CD4-positive, alpha-beta T cell treated with Interleukin-6 for 4 hours (primary cell): Measurements from ENCODE around the gene RASSF8.
A peak's percentile ranks its signal among the peaks of the same experiment; 100 is the strongest.

Source experiments
- DNase-seq: peaks from one replicate; pipeline ENCODE4 v3.0.0-alpha.2; 2020; ENCODE audit warnings: mixed read lengths

The RASSF8 gene

DNA sequence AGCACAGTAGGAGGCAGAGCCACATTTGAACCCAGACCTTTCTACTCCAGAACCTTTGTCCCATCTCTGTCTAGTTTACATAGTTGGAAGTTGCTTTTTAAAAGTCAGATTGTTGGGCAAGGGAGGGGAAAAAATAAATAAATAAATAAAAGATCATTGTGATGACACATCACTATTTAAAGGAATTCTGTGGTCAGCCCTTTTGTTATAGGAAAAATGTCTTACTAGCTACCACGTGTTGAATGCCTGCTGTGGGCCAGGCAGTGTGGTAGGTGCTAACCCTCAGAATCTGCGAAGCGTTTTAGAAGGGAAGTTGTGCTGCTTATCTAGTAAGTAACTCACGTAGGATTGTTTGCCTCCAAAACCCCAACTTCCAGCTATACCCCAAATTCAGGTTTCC, 104.1 kb downstream of the RASSF8 start:
- DNase-seq = no peak

- DNase-seq = no peak
These were observed 107.0 kb downstream of the RASSF8 start for GRCh38 chr12:26065451-26065850.

DNA sequence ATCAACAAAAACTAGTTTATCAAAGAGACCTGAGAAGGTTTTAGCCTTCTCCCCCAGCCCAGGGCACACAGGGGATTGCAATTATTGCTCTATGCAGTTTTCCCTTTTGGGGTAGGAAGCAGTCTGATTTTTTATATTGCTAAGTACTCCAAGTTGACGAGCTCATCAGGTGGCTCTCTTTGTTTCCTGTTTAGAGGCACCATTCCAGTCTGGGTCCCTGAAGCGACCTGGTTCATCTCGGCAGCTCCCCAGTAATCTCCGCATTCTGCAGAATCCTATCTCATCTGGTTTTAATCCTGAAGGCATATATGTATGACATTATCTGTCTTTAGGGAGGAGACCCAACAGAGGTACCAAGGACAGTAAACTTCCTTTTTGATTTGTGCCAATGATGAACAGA, 110.0 kb downstream of the RASSF8 start:
- DNase-seq = no peak

DNA sequence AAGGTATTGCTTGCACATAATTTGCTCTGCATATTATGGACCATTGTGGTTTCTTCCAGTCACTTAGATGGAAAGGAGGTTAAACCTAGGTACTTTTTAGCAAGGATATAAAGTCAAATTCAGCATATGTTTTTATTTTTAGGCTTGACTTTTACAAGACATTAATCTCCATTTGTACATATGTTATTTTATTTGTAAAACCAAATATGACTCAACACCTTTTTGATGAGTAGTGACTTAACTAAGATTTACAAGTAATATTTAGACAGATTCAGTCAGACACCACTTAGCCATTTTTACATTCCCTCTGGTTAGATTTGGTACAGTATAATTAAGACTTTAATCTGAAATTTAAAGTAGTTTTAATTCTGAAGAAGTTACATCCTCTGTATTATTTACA, 111.3 kb downstream of the RASSF8 start:
- DNase-seq = no peak

- no peak for DNase-seq
These were observed 119.6 kb downstream of the RASSF8 start for GRCh38 chr12:26077915-26078702.

DNA sequence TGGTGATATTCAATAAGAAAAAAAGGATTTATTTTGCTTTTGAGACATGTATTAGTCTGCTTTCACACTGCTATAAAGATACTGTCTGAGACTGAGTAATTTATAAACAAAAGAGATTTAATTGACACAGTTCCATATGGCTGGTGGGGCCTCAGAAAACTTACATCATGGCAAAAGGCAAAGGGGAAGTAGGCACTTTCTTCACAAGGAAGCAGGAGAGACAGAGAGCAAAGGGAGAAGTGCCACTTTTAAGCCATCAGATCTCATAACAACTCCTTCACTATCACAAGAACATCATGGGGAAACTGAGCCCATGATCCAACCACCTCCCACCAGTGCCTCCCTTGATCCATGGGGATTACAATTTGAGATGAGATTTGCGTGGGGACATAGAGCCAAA, 122.4 kb downstream of the RASSF8 start:
- DNase-seq = no peak

DNA sequence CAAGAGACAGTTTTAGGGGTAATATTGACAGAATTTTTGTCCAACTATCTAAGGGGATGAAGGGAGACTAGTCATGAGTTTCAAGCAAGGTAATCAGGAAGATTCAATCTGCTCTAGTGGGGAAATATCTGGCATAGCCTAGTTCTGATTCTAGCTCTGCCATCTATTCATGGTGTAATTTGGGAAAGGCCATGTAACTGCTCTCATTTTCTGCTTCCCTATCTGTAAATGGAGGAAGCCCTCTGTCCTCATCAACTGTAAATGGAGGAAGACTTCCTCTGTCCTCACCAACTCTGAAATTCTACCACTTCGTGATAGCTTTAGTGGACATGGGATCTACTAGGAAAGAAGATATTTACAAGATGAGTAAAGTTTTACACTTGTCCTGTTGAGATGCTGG, 128.5 kb downstream of the RASSF8 start:
- no peak for DNase-seq

DNA sequence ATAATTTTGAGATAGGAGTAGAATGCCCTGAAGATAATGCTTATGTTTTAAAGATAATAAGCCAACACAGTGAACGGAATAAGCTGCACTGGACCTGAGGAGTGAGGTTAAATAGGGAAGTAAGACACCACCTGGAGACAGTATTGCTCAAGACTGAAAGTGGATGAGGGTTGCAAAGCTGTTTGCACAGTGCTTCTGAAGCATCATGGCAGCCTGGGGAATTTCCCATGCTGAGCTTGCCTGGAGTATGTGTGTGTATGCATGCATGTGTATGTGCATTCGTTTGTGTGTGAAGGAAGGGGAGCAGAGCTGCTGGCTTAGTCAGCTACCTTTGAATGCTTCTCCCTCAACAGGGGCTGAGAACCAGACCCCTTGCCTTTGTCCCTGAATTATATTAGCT, 130.5 kb downstream of the RASSF8 start:
- DNase-seq = no peak

DNA sequence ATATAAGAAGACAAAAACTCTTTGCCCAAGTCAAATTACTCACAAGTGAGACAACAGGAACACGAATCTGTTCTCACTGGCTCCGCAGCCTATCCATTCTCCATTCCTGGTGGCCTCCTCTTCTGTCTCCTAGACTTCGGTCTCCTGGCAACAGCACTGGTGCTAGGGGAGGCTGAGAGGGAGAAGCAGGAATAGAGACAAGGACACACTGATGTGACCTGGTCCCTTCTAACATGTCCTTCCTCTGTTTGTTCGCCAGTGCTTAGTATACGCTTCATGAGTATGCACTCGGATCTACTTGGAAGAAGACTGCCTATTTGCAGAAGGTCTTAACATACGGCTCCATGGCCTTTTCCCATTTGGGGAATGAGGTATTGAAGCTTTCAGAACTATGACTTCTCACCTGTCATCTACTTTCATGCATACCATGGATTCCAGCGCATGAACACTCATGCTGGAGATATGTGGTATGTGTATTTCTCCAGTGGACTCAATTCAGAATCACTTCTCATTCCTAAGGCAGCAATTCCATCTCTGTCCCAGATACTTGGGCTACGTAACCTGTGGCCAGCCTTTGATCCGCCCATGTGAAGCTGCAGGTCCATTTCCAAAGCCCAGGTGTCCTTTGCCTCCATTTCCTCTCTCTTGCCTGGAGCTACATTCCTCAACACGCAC, 132.5 kb downstream of the RASSF8 start:
- DNase-seq = no peak

GRCh38 chr12:26091822-26092221, 133.3 kb downstream of the RASSF8 start:
- DNase-seq = no peak

DNA sequence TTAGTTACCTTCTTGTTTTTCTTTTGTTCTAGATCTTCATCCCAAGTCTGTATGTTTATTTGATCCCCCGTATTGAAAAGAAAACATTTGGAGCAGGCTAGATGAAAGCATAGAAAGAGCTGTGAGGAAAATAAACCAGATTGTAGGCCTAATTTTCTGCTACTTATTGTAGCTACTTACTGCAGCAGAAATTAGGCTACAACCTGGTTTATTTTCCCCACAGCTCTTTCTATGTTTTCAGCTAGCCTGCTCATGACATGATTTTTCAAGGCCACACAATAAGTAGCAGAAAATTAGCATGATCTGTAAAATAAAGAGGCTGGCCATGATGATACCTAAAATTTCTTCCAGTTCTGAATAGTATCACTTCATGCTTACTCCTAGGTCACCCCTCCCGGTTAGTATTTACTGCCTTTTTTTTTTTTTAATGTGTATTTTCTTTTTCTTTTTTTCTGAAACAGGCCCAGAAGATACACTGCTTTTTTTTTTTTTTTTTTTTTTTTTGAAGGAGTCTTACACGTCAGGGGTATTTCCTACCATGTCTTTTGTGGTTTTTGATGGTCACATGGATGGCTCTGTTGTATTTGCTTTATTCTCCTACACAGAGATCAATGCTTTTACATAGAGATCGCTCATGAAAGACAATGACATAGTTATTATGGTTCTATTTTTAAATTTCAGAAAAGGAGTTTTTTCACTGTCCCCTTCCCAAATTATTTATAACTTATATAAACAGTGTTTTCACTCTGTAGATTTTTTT, 134.0 kb downstream of the RASSF8 start:
- DNase-seq = no peak

- no peak for DNase-seq
These were observed 136.7 kb downstream of the RASSF8 start for GRCh38 chr12:26095186-26095585.

- DNase-seq = no peak
These were observed 137.6 kb downstream of the RASSF8 start for GRCh38 chr12:26096036-26096435.

DNA sequence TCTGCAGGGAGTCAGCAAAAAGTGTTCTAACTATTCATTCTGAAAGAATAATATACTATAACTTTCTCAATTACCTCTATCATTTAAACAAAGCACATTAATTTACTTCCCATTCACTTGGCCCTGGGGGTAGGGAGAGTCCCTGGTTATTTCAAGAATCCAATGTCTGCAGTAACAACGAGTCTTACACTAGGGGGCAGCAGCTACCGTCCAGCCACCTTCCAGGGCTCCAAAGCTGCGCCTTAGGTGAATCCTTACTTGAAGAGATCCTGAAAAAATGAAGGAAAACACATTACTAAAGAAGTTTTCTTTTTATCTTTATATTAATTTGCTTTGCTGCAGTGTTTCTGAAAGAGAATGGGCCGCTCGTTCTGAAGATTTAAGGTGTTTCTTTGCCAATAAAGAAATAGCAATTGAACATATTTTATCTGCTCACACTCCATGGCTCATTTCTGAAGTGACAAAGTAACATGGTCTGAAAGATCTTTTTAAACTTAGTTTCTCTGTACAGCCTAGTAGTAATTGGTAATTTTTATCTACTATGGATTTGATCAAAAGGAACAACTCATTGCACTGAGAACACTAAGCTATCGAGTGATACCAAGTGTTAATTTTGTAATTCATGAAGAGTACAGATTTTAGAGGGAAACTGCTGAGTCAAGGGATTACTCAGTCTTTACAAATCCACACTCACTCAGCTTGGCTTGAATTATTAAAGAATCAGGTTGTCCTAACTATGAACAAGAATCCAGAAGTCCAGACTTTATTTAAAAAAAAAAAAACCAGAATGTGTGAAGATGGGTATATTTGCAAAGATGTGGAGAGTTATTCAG, 138.8 kb downstream of the RASSF8 start:
- DNase-seq = peak; percentile 66

GRCh38 chr12:26100666-26101349, 142.3 kb downstream of the RASSF8 start:
- DNase-seq = no peak

- DNase-seq = no peak
These were observed 142.9 kb downstream of the RASSF8 start for GRCh38 chr12:26101350-26101734.

DNA sequence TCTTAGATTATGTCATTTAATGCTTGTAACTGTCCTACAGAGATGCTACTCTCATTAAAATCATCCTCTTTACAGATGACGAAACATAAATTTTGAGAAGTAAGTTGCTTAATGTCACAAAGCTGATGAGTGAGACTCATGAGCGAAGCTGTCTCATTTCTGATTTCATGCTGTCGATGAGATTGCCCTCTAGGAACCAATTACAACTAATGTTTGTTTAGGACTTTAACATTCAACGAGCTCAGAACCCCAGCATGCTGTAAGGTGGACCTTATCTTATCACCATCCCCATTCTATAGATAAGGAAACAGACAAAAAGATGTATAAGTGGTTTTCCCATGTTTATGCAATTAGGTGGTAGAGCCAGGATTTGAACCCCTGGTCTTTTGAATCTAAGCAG, 143.3 kb downstream of the RASSF8 start:
- no peak for DNase-seq

DNA sequence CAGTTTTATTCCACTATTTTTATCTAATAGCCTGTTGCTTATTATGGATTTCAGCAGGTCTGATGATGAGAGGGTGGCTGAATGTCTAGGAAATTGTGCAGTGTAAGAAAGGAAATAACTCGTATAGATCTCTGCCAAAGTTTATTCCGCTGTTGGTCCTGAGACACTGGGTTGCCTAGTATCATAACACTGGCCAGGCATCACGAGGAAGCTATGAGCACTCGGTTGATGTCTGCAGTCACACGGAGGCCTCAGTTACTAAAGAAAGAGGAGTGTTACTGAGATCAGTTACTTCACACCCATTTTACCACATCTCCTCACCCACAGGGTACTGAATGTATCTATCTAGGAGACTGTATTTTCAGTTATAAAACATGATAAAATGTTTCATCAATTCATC, 144.5 kb downstream of the RASSF8 start:
- DNase-seq = no peak

DNA sequence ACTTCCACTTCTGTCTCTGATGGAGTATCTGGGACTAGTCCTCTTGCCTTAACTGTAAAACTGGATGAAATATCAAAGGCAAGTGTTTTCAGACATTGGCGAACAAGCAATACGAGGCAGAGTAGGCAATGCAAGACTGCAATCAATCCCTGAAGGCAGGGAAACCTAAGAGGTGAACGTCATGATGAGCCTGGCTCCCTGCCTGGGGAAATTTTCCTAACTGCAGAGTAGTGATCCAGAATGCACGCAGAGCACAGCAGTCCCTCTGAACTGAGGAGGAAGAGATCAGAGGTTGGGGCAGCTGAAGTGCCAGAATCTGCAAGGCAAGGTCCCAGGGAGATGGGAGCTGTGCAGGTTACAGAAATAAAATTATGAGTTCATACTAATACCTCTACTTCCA, 147.9 kb downstream of the RASSF8 start:
- DNase-seq = no peak

DNA sequence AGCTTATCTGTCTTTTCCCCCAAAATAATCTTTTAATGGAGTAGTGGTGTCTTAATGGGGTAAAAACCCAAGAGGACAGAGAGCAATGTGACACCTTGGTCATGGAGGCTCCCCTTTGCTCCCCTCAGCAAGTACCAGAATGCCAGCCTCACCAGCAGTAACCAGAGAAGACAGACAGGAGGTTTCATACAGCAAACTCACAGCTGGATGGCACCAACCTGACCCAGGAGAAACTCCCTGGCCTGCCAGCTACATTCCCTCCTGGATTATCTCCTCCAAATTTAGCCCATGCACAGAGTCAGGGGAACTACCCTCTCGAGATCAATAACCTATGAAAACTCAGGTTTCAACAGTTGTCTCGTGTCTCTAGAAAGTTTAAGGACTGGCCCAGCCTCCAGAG, 150.4 kb downstream of the RASSF8 start:
- no peak for DNase-seq

DNA sequence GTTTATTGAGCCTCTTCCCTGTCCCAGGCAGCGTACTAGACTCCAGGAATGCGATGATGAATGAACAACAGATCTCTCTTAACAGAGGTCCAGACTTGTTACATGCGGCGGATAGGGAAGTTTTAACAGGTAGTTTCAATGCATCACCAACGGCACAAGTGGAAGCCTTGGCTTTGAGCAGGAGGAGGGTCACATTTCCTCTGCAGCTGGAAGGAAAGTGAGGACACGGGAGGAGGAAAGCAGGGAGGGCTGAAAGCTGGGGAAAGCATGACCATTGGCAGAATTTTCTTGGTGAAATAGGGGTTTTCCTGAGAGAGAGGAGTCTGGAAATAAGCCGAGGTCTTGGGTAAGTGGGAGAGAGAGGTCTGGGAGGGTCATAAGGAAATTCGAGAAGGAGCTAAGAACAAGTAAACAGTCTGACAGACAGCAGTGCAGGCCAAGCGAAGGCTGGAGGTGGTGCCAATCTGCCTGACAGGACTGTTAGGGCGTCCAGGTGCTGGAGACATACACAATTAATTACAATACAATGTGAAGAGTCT, 150.9 kb downstream of the RASSF8 start:
- DNase-seq = no peak

GRCh38 chr12:26112232-26112631, 153.8 kb downstream of the RASSF8 start:
- DNase-seq = no peak
